Right lobe of liver (tissue), 4 donors: ENCODE measurements around the gene B3GAT1.

Experiments
- POLR2A ChIP-seq: fragments of 450-650 bp; IDR thresholded peaks from one replicate; pipeline ENCODE4 v1.6.1; 2017; ENCODE audit warnings: antibody characterized with exemption, mild to moderate bottlenecking
- TF ChIP-seq, protein P1 (sequence below), 4 donors: fragments of 200-600 bp in 3 of 4; fragments of 450-650 bp in 1 of 4; IDR thresholded peaks; one replicate each; pipeline versions ENCODE4 v1.5.1 to v1.8.0; 2016 to 2022; ENCODE audit warnings: antibody characterized with exemption in 4 of 4, mild to moderate bottlenecking in 2 of 4
- donor health status: DM: no; HTN: no; CAD: no.
- donor health status: DM: no; HTN: no; CAD: no.
- donor health status: DM: no; HTN: yes; CAD: no.

DNA sequence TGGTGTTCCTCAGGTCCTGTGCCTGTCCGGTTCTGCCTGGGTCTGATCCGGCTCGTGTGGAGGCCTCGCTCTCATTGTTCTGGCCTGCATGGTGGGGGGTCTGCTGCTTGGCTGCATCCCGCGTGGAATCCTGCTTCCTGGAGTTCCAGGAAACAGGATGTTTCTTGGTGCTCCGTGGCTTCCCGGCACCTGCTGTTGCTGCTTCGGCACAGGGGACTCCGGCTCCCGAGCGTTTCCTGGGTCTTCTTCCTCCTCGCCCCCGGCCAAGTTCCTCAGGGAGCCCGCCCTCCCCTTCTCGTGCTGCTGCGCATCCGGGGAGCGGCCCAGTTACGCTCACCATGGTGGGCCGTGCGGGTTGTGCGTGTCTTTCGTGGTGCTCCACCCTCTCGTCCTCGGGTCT lies 50.4 kb downstream of the B3GAT1 start:
- TF ChIP-seq POLR2A = no peak
- TF ChIP-seq, protein P1, sequence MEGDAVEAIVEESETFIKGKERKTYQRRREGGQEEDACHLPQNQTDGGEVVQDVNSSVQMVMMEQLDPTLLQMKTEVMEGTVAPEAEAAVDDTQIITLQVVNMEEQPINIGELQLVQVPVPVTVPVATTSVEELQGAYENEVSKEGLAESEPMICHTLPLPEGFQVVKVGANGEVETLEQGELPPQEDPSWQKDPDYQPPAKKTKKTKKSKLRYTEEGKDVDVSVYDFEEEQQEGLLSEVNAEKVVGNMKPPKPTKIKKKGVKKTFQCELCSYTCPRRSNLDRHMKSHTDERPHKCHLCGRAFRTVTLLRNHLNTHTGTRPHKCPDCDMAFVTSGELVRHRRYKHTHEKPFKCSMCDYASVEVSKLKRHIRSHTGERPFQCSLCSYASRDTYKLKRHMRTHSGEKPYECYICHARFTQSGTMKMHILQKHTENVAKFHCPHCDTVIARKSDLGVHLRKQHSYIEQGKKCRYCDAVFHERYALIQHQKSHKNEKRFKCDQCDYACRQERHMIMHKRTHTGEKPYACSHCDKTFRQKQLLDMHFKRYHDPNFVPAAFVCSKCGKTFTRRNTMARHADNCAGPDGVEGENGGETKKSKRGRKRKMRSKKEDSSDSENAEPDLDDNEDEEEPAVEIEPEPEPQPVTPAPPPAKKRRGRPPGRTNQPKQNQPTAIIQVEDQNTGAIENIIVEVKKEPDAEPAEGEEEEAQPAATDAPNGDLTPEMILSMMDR (IDR thresholded peaks at IDR 0.05) = no peak
